Common myeloid progenitor, CD34-positive (primary cell): ENCODE results near the gene TRPC6.

Source experiments
- CTCF ChIA-PET: fragments of 350-600 bp; sonication (Branson Sonifier 250); formaldehyde crosslinking; loops from one replicate; lab custom pipeline; 2021; ENCODE audit warnings: antibody characterized with exemption; lab: Charles Lee
- POLR2A ChIA-PET: fragments of 350-600 bp; sonication (Branson Sonifier 250); formaldehyde crosslinking; loops from one replicate; lab custom pipeline; 2021; ENCODE audit warnings: antibody characterized with exemption; lab: Charles Lee
- DNase-seq, 3 donors: peaks; one replicate each; pipeline versions ENCODE4 v3.0.0 to v3.0.0-alpha.2; 2013
- H3K27ac ChIP-seq, 2 experiments: 1 replicate in 1 of 2; 2 replicates in 1 of 2; pipeline ENCODE4 v1.7.0; 2013; ENCODE audit warnings: inconsistent platforms in 2 of 2, low read length in 2 of 2, mild to moderate bottlenecking in 2 of 2, low read depth in 1 of 2, moderate library complexity in 1 of 2; ENCODE audit not compliant: severe bottlenecking in 2 of 2, insufficient read depth in 1 of 2, poor library complexity in 1 of 2
- H3K27me3 ChIP-seq, 5 experiments: replicated peaks in 2 of 5; 1 replicate in 3 of 5; 2 replicates in 2 of 5; pipeline versions ENCODE4 v1.6.1 to v1.7.0; 2013; ENCODE audit warnings: low read length in 4 of 5, mild to moderate bottlenecking in 2 of 5, moderate library complexity in 2 of 5, inconsistent platforms in 1 of 5; ENCODE audit not compliant: insufficient read depth in 5 of 5, control insufficient read depth in 4 of 5
- H3K36me3 ChIP-seq, 4 experiments: 1 replicate in 2 of 4; 2 replicates in 2 of 4; pipeline versions ENCODE4 v1.6.1 to v1.7.0; 2013; ENCODE audit warnings: low read length in 3 of 4, control low read depth in 1 of 4, mild to moderate bottlenecking in 1 of 4; ENCODE audit not compliant: control insufficient read depth in 4 of 4, insufficient read depth in 4 of 4
- H3K4me1 ChIP-seq, 4 experiments: 1 replicate in 3 of 4; 2 replicates in 1 of 4; pipeline versions ENCODE4 v1.6.1 to v1.7.1; 2013; ENCODE audit warnings: low read length in 3 of 4, mild to moderate bottlenecking in 3 of 4, control low read depth in 1 of 4, inconsistent platforms in 1 of 4, moderate library complexity in 1 of 4; ENCODE audit not compliant: control insufficient read depth in 4 of 4, insufficient read depth in 4 of 4; ENCODE audit errors: control extremely low read depth in 1 of 4
- H3K4me3 ChIP-seq, 7 experiments: 1 replicate in 4 of 7; 2 replicates in 3 of 7; pipeline versions ENCODE4 v1.5.1 to v1.7.0; 2013; ENCODE audit warnings: mild to moderate bottlenecking in 7 of 7, low read length in 6 of 7, moderate library complexity in 6 of 7, inconsistent platforms in 2 of 7, low read depth in 2 of 7, control low read depth in 1 of 7; ENCODE audit not compliant: insufficient read depth in 4 of 7, control insufficient read depth in 1 of 7; ENCODE audit errors: extremely low read depth in 1 of 7
- H3K9me3 ChIP-seq, 5 experiments: 1 replicate in 4 of 5; 2 replicates in 1 of 5; pipeline versions ENCODE4 v1.6.1 to v1.7.1; 2013; ENCODE audit warnings: low read length in 4 of 5, mild to moderate bottlenecking in 2 of 5, inconsistent platforms in 1 of 5, low read depth in 1 of 5, moderate library complexity in 1 of 5; ENCODE audit not compliant: control insufficient read depth in 4 of 5, insufficient read depth in 2 of 5; ENCODE audit errors: control extremely low read depth in 1 of 5
- WGBS: methylation state at CpG from one replicate; pipeline ENCODE4 v1.1.5; 2013; ENCODE audit not compliant: insufficient coverage; 5-methylcytosine and 5-hydroxymethylcytosine counted together

The TRPC6 gene

DNA sequence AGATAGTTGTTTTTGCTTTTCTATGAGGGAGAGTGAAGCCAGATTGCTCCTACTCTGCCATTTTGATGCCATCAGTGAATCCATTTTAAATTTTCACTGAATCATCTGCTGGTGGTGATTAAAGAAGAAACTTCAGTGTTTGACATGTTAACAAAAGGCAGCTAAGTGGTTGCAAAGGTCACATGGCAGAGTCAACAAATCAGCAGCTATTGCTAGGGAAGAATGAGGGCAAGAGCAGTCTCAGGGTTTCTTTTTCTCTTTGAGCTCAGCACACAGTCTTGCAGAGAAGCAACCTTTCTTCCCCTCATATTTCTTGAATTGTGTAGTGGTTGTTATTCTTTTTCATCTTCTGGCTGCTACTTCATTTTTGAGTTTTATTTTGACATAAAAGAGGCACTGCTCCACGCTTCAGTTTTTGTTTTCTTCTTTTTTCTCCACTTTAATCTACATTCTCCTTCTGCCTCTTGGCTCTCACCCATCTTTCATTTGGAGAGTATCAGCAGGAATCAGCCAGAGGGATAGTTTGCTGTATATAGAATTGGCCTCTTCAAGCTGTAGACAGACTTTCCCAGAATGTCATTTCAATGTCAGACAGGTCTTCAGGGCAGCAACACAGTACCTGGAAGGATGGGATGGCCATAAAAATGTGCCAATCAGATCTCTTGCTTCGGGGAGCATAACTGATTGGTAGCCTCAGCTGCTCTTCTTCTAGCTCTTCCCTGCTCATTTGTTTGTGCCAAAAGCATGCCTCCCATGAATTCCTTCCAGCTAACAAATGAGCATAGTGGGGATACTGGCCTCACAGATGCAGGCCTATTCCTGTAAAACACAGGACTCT lies 153.9 kb downstream of the TRPC6 start:
- no peak overlapping the region for H3K4me3 ChIP-seq
- H3K27ac ChIP-seq, result no peak overlapping the region
- H3K4me1 ChIP-seq, result no peaks in the 10 kb centered on the region
- no peaks in the 10 kb centered on the region for H3K27me3 ChIP-seq
- no peak for DNase-seq
- peaks cover 0 to 9% (median 0%) of the 10 kb centered on the region in 5 experiments for H3K9me3 ChIP-seq
- ChIA-PET CTCF (no interaction called here), POLR2A (no interaction called here)
- WGBS, result 90% methylated on average over 1 of the region's 2 CpGs
- H3K36me3 ChIP-seq, result no peaks in the 10 kb centered on the region

DNA sequence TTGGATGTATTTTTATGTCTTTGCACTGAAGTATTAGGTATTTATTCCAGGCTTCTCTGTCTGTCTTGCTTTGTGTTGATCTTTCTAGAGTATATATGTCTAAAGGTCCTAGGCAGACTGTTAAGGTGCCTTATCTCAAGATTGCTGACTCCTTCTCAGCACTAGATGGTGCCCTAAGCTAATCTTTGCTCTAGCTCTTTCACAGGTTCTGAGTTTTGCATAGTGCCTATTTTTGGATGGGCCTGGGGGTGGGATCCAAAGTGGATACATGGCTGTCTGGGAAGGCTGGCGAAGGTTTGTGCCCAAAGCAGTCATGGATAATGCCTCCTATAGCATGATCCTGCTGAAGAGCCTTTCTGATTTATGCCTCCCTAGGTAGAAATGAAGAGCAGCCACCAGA lies 154.9 kb downstream of the TRPC6 start:
- Histone ChIP-seq H3K27me3 (no peaks in the 10 kb centered on the region), H3K27ac (no peak overlapping the region), H3K4me1 (no peaks in the 10 kb centered on the region), H3K36me3 (no peaks in the 10 kb centered on the region), H3K4me3 (no peak overlapping the region), H3K9me3 (peaks cover 0 to 9% (median 0%) of the 10 kb centered on the region in 5 experiments)
- CTCF ChIA-PET, result no interaction called here
- 91% methylated on average over 1 of the region's 1 CpG for WGBS
- DNase-seq, result peak in 1 of 3 donors; percentile 4
- POLR2A ChIA-PET, result no interaction called here

DNA sequence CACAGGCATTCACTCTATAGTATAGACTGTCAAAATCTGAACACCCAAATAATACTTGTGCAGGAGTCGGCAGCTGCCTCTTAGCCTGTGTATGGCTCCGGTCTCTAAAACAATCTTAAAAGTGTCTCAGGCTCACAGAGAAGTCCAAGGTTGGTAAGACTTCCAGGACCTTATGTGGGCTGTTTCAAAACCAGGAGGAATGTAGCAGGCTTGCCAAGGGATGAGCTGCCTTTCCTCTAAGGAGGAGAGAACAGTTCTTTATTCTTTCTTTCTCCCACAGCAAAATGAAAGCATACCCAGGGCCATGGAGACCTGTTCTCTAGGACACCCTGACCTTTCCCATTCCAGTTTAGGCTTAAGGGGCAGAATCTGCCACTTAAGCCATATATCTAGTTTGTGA lies 176.5 kb downstream of the TRPC6 start:
- Histone ChIP-seq H3K36me3 (no peaks in the 10 kb centered on the region), H3K27me3 (no peaks in the 10 kb centered on the region), H3K9me3 (no peaks in the 10 kb centered on the region), H3K4me1 (no peaks in the 10 kb centered on the region), H3K4me3 (no peak overlapping the region), H3K27ac (no peak overlapping the region)
- CTCF ChIA-PET, result no interaction called here
- POLR2A ChIA-PET, result no interaction called here
- 100% methylated on average over 2 of the region's 2 CpGs for WGBS
- DNase-seq, result no peak
